CD4-positive, alpha-beta T cell (primary cell): Measurements from ENCODE around the gene MOAP1. TPM values are rescaled to one million over a fixed set of nuclear protein-coding genes. Genes with fewer than 3 reads are reported as not detected.

Source experiments
- ATAC-seq: fragments of 200-7000 bp; cut with Tn5 transposase; one replicate; pipeline ENCODE4 v1.10.0; 2022; ENCODE audit warnings: mild to moderate bottlenecking; ENCODE audit not compliant: poor library complexity
- CTCF ChIA-PET: fragments of 350-600 bp; sonication (Branson Sonifier 250); formaldehyde crosslinking; loops from one replicate; lab custom pipeline; 2021; ENCODE audit warnings: antibody characterized with exemption, inconsistent platforms; lab: Charles Lee
- POLR2A ChIA-PET: fragments of 350-600 bp; sonication (Branson Sonifier 250); formaldehyde crosslinking; loops from one replicate; lab custom pipeline; 2021; ENCODE audit warnings: antibody characterized with exemption, inconsistent platforms; lab: Charles Lee
- DNase-seq, 14 experiments: peaks; one replicate each; pipeline ENCODE4 v3.0.0-alpha.2; 2013 to 2020; ENCODE audit warnings: mixed read lengths in 2 of 14
- H3K27ac ChIP-seq, 2 donors: one replicate each; pipeline versions ENCODE4 v1.5.1 to v1.7.0; 2013; ENCODE audit warnings: low read length in 2 of 2, low read depth in 1 of 2, mild to moderate bottlenecking in 1 of 2
- H3K27me3 ChIP-seq, 2 experiments: 1 replicate in 1 of 2; 2 replicates in 1 of 2; pipeline versions ENCODE4 v1.6.1 to v1.7.0; 2013; ENCODE audit warnings: low read length in 2 of 2, control low read depth in 1 of 2, mild to moderate bottlenecking in 1 of 2, moderate library complexity in 1 of 2; ENCODE audit not compliant: insufficient read depth in 2 of 2, control insufficient read depth in 1 of 2
- H3K36me3 ChIP-seq: one replicate; pipeline ENCODE4 v1.6.1; 2013; ENCODE audit warnings: low read length, control low read depth; ENCODE audit not compliant: insufficient read depth
- H3K4me1 ChIP-seq: one replicate; pipeline ENCODE4 v1.6.1; 2013; ENCODE audit warnings: low read length, control low read depth; ENCODE audit not compliant: insufficient read depth
- H3K4me3 ChIP-seq: one replicate; pipeline ENCODE4 v1.5.1; 2013; ENCODE audit warnings: mild to moderate bottlenecking, low read length, moderate library complexity
- H3K9me3 ChIP-seq, 2 experiments: 1 replicate in 1 of 2; 2 replicates in 1 of 2; pipeline versions ENCODE4 v1.6.1 to v1.7.0; 2013; ENCODE audit warnings: low read length in 2 of 2, mild to moderate bottlenecking in 2 of 2, control low read depth in 1 of 2, moderate library complexity in 1 of 2; ENCODE audit not compliant: control insufficient read depth in 1 of 2, insufficient read depth in 1 of 2
- H3K27ac Mint-ChIP-seq: one replicate; pipeline ENCODE4 v1.8.0; 2020; ENCODE audit warnings: mixed read lengths
- H3K27me3 Mint-ChIP-seq: one replicate; pipeline ENCODE4 v1.8.0; 2021; ENCODE audit warnings: mixed read lengths
- H3K36me3 Mint-ChIP-seq: one replicate; pipeline ENCODE4 v1.8.0; 2021; ENCODE audit warnings: low read depth, mixed read lengths
- H3K4me1 Mint-ChIP-seq: one replicate; pipeline ENCODE4 v1.8.0; 2021; ENCODE audit warnings: low read depth, mixed read lengths
- H3K4me3 Mint-ChIP-seq: one replicate; pipeline ENCODE4 v1.8.0; 2020; ENCODE audit warnings: mild to moderate bottlenecking, mixed read lengths
- H3K9me3 Mint-ChIP-seq: one replicate; pipeline ENCODE4 v1.8.0; 2020; ENCODE audit warnings: mixed read lengths
- CTCF ChIP-seq: fragments of 200-600 bp; IDR thresholded peaks from one replicate; pipeline ENCODE4 v1.8.0; 2022; ENCODE audit warnings: antibody characterized with exemption, mild to moderate bottlenecking
- intact Hi-C, 2 experiments: fragments of 100-400 bp; cut with DNase I in 1 of 2; cut with micrococcal nuclease in 1 of 2; formaldehyde crosslinking; loops; one replicate each; pipeline versions ENCODE4 v1.15.1 to v1.9.0; 2023 to 2025; cut with DNase I, micrococcal nuclease
- total RNA-seq, 174 experiments: library from RNA in 2 of 174; stranded (reverse) in 2 of 174; gene quantifications; one replicate each; pipeline ENCODE4 v1.2.3 and lab custom pipeline; 2021 to 2026

Gene MOAP1
- total RNA-seq, 2 experiments from 2014 or later = 127 to 130 TPM

GRCh38 chr14:93156693-93157369 lies 27.9 kb downstream of the MOAP1 start:
- ChIA-PET CTCF (no interaction called here), POLR2A (no interaction called here)
- intact Hi-C loops = no loop called here
- no peaks in the 10 kb centered on the region for H3K4me1 ChIP-seq
- DNase-seq (no peak), ATAC-seq (no peak)
- no peaks in the 10 kb centered on the region for H3K27me3 ChIP-seq
- no peaks in the 10 kb centered on the region for H3K9me3 ChIP-seq
- H3K27ac Mint-ChIP-seq = no peak overlapping the region
- H3K4me1 Mint-ChIP-seq = no peaks in the 10 kb centered on the region
- no peak overlapping the region for H3K27ac ChIP-seq
- TF ChIP-seq CTCF = no peak
- H3K4me3 Mint-ChIP-seq = no peak overlapping the region
- no peaks in the 10 kb centered on the region for H3K36me3 Mint-ChIP-seq
- no peaks in the 10 kb centered on the region for H3K36me3 ChIP-seq
- no peaks in the 10 kb centered on the region for H3K9me3 Mint-ChIP-seq
- H3K27me3 Mint-ChIP-seq = no peaks in the 10 kb centered on the region
- no peak overlapping the region for H3K4me3 ChIP-seq

- Histone ChIP-seq H3K4me1 (no peaks in the 10 kb centered on the region), H3K4me3 (no peak overlapping the region), H3K36me3 (no peaks in the 10 kb centered on the region), H3K27me3 (no peaks in the 10 kb centered on the region), H3K27ac (no peak overlapping the region), H3K9me3 (no peaks in the 10 kb centered on the region)
- ChIA-PET CTCF (no interaction called here), POLR2A (no interaction called here)
- no peaks in the 10 kb centered on the region for H3K4me1 Mint-ChIP-seq
- DNase-seq = no peak
- no peak overlapping the region for H3K27ac Mint-ChIP-seq
- H3K36me3 Mint-ChIP-seq = no peaks in the 10 kb centered on the region
- H3K9me3 Mint-ChIP-seq = no peaks in the 10 kb centered on the region
- no peaks in the 10 kb centered on the region for H3K27me3 Mint-ChIP-seq
- ATAC-seq = no peak
- intact Hi-C loops = no loop called here
- H3K4me3 Mint-ChIP-seq = no peak overlapping the region
- no peak for TF ChIP-seq CTCF
Measured at GRCh38 chr14:93155667-93156066, 29.0 kb downstream of the MOAP1 start.

- H3K27ac ChIP-seq = no peak overlapping the region
- DNase-seq (no peak), ATAC-seq (no peak)
- intact Hi-C loops = no loop called here
- ChIA-PET POLR2A (no interaction called here), CTCF (no interaction called here)
- no peaks in the 10 kb centered on the region for H3K27me3 ChIP-seq
- no peaks in the 10 kb centered on the region for H3K9me3 Mint-ChIP-seq
- H3K4me1 ChIP-seq = no peaks in the 10 kb centered on the region
- TF ChIP-seq CTCF = no peak
- no peaks in the 10 kb centered on the region for H3K4me1 Mint-ChIP-seq
- H3K4me3 ChIP-seq = no peak overlapping the region
- no peaks in the 10 kb centered on the region for H3K36me3 ChIP-seq
- H3K27me3 Mint-ChIP-seq = no peaks in the 10 kb centered on the region
- no peaks in the 10 kb centered on the region for H3K36me3 Mint-ChIP-seq
- H3K27ac Mint-ChIP-seq = no peak overlapping the region
- H3K9me3 ChIP-seq = no peaks in the 10 kb centered on the region
- no peak overlapping the region for H3K4me3 Mint-ChIP-seq
Measured at GRCh38 chr14:93153121-93153520, 31.6 kb downstream of the MOAP1 start.
